ENCODE results near the gene ARHGAP1. TPM values are rescaled to one million over a fixed set of nuclear protein-coding genes. Genes with fewer than 3 reads are reported as not detected.
A peak's percentile ranks its signal among the peaks of the same experiment; 100 is the strongest.
"Not testable (repeated sequence)": the region's sequence is repeated elsewhere in the genome, so short reads cannot be mapped to it uniquely, and the experiment has no call there.

ARHGAP1 gene
- total RNA-seq, 1 donor from 2014 or later, result 13.5 TPM

DNA sequence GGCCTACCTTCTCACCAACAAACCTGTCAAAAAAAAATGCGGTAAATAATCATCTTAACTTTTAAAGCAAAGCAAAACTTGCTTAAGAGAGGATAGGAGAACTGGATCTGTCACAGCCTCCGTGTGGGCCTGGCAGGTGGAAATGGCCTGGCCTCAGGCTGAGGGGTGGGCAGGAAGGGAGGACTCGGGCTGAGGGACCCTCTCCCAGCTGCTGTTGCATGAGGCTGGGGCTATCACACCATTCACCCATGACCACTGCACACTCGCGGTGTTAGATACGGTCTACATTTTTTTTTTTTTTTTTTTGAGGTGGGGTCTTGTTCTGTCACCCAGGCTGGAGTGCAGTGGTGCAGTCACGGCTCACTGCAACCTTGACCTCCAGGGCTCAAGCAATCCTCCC lies 24.5 kb downstream of the ARHGAP1 start:
- FAIRE-seq, result no peak
- DNase-seq (ENCODE audit: low spot score in 2 of 2), result no peak

DNA sequence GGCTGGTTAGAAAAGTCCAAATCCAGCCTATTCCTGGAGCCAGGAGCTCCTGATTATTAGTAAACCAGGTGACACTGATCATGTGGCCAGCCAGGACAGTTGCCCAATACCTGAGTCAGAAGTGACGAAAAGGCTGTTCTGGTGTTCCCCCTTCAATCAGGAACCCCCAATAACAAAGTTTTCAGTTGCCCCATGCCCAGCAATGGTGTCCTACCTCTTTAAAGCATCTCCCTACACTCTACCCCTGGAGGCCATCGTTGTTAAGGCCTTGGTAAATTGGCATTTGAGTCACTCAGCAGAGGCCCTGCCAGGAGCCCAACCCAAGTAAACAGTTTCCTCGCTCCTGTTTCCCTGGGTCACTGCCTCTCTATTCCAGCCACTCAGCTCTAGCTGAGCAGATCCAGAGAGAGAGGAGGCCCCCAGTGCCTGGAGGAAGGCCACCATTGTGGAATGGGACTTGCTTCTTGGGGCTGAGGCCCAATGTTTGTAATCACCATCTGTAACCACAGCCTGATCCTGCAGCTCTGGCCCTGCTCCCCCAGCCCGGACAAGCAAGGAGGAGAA lies 25.0 kb downstream of the ARHGAP1 start:
- FAIRE-seq, result no peak

DNA sequence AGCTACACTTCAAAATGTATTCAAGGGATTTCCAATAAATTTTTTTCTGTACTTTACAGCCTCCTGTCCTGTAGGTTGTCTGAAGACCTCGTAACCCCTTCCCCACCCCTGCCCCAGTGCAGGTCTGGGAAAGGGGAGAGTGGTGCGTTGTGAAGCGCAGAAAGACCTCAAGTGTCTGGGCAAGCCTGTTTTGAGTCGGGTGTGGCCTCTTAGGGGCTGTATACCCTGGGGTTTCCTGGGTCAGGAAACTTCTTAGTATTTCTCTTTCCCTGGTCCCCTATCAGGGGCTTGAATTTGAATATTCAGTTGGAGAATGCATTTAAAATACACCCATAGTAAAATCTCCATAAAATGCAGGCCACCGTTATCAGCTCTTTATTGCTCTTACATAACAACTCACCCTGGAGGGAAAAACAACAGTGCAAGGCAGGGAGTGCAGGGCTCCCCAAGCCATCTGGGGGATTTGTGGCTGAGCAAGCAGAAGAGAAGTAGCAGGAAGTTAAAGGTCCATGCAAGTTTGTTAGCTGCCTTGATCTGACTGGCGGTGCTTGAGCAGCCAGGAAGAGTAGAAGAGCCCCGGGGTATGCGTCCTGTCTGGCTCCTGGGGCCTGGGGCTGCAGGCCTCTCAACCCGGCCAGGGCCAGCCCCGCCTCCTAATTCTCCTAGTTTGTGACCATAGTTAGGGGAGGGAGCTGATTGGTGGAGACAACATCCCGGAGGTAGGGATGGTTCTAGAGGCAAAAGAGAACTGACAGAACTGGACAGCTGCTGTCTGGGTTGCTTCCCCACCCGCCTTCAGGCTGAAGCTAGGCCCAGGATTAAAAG lies 25.7 kb downstream of the ARHGAP1 start:
- no peak for DNase-seq (ENCODE audit: low spot score in 2 of 2)

More for the DNA sequence above, 25.0 kb downstream of the ARHGAP1 start:
- DNase-seq (ENCODE audit: low spot score in 2 of 2), result peak in 1 of 2 donors; percentile 48

DNA sequence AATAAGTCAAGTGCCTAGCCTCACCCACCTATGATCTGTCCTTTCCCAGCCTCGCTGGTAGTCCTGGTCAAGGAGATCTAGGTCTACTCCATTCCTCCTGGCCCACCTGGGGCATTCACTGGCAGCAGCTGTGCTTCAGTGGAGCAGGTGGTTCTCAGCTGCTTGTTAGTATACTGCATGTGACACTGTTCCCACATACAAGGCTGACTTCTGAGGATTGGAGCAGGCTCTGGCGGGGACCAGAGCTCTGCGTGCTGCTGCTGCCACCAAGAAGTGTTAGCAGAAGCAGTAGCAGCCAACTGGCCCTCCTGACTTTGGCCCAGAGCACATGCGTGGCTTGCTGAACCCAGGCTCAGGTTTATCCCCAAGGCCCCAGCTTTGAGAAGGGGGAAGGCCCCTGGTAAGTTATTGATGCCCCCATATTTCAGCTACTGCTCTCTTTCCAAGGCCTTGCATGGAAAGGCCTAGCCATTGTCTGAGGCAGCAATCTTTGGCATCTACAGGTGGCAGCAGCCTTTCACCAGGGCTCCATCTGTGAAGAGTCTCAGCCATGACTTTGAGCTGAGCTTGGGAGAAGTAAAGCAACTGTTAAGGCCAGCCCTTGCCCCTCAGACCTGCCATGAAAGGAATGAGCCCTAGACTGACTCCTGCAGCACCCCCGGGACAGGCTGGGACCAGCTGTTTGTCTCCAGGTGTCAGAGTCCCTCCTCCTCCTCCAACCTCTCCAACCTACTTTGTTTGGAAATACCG lies 26.5 kb downstream of the ARHGAP1 start:
- DNase-seq (ENCODE audit: low spot score in 2 of 2), result no peak
- FAIRE-seq, result no peak

More for the DNA sequence above, 25.7 kb downstream of the ARHGAP1 start:
- FAIRE-seq, result no peak

DNA sequence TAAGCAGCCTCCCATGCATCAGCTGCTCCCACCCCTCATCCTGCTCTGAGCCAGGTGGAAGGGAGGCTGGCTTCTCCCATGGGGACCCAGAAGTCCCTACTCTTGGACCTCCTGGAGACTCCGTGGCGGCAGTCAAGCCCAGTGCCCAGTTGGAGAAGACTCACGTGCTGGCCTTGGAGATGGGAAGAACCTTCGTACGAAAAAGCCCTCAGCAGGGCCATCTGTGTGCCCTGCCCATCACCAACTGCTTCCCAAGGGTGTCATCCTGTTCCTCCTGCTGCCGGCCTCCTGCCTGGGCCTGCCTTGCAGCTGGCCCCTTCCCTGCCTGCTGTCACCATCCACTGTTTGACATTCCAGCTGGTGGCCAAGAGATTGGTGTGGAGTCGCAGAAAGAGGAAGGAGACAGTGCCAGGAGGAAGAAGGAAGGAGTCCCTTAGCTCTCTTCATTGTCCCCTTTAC lies 28.0 kb downstream of the ARHGAP1 start:
- no peak for DNase-seq (ENCODE audit: low spot score in 2 of 2)
- FAIRE-seq, result no peak

DNA sequence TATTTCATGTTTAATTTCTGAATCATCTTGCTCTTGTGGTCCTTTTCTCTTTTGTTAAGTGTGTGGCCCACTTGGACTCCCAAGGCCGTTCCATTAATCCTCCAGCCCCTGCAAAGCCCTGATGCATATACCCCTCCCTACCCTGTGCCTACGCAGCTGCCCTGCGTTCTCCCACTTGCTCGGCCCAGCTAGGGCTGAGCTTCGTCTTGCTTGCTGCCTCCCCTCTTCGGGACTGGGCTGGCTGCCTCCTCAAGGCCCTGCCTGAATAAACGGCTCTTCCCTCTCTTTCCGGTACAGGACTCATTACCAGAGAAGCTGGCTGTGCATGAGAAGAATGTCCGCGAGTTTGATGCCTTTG lies 28.5 kb downstream of the ARHGAP1 start:
- FAIRE-seq (no peak), DNase-seq (ENCODE audit: low spot score in 2 of 2) (no peak)

DNA sequence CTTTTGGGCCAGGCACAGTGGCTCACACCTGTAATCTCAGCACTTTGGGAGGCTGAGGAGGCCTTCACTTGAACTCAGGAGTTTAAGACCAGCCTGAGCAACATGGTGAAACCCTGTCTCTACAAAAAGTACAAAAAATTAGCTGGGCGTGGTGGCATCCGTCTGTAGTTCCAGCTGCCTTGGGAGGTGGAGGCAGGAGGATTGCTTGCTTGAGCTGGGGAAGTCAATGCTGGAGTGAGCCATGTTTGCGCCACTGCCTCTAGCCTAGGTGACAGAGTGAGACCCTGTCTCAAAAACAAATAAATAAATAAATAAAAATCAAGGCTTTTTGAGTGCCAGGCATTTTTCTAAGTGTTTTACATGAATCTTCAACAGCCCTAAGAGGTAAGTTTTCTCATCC lies 29.9 kb downstream of the ARHGAP1 start:
- DNase-seq (ENCODE audit: low spot score in 2 of 2); FAIRE-seq: not testable (repeated sequence)

DNA sequence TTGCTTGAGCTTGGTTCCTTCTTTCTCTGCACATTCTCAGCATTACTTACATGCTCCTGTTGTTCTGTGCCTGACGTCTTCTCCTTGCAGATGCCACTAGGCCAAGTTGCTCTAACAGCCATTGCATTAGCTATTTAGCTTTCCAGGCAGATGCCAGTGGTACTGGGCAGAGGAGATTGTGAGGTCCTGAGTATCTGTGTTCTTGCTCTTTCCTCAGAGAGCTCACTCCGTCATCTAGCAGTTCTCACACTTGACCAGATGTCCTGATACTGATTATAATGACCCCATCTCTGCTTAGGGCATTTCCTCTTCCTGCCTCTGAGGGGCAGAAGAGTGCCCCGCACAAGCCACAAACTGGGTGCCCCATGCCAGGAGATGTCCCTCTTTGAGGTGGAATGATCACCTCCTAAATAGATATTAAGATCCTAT lies 30.7 kb downstream of the ARHGAP1 start:
- DNase-seq (ENCODE audit: low spot score in 2 of 2) (no peak), FAIRE-seq (no peak)

DNA sequence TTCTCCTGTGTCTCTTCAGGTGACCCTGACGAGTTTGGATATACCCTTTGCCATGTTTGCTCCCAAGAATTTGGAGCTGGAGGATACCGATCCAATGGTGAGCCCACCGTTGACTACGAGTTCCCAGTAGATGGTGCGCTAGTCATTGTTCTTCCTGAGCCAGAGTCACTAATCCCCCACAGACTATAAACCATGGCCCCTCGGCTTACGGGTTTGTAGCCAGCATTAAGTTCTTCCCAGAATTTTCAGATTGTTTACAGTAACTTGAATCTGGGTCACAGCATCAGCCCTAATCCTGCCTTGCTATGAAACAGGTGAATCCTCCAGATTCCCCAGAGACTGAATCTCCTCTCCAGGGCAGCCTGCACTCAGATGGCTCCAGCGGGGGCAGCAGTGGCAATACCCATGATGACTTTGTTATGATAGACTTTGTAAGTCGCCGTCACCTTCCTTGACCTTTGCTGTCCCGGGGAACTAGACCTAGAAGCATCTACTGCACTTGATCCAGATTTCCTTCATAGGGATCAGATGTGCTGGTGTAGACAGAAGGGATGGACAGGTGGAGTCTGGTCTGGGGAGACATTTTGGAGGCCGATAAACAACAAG lies 31.8 kb downstream of the ARHGAP1 start:
- no peak for FAIRE-seq
- no peak for DNase-seq (ENCODE audit: low spot score in 2 of 2)

DNA sequence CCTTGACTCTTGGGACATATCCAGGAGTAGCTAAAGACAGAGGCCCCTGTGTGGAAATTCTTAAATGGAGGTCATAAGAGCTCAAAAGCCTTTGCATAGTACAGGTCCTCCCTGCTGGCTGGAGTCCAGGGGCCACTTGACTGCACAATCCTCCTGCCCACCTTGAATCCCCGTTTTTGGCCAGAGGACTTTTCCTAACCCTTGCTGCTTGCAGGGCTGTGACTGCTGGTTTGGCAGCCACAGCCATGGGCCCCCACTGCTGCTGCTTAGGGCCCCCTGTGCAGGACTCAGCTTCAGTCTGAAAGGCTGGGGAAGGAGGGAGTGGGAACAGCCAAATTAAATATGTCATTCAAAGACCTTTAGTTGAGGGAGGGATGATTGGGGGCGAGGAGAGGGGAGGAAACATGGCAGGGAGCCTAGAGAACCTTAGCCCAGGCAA lies 33.4 kb downstream of the ARHGAP1 start:
- DNase-seq (ENCODE audit: low spot score in 2 of 2), result no peak
- FAIRE-seq, result no peak

DNA sequence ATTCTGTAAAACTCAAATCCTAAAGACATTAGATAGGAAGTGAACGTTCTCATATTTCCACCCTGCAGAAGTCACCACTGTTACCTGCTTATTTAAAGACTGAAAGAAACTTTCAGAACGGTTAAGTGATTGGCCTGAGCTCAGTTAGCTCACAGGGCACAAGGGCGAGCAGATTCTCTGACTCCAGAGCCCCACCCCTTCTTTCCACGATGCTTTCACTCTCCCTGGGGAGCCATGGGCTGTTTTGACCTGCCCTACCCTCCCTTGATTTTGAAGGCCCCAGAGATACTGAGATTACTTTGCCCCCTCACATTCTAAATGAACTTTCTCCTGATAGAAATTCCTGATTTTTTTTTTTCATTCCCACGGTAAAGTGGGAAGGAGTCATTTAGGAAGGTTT lies 33.9 kb downstream of the ARHGAP1 start:
- FAIRE-seq (no peak), DNase-seq (ENCODE audit: low spot score in 2 of 2) (no peak)

DNA sequence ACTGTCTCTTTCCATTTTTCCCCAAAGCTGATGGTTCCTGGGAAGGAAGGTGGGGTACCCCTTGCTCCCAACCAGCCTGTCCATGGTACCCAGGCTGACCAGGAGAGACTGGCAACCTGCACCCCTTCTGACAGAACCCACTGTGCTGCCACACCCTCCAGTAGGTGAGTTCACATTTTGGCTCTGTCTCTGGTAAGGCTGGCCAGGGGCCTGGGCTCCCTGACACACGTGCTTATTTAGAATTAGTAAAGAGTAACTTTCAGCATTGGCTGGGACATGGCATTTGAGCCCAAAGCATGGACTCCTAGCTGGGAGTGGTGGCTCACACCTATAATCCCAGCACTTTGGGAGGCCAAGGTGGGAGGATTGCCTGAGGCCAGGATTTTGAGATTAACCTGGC lies 35.1 kb downstream of the ARHGAP1 start:
- FAIRE-seq, result no peak
- no peak for DNase-seq (ENCODE audit: low spot score in 2 of 2)

DNA sequence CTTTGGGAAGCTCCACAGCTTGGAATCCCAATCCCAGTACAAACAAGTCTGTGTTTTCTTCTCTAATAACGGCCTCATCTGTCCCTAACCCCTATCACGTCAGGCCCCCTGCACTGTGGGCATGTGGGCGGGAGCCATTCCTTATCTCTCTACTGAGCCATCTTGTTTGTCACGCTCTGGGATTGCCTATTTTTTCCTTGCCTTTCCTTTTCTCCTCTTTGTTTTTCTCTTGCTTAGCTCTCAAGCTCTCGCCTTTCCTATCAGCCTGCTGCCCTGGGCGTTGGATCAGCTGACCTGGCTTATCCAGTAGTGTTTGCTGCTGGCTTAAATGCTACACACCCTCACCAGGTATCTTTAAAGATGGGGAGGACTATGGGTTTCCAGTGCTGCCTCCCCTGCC lies 35.8 kb downstream of the ARHGAP1 start:
- DNase-seq (ENCODE audit: low spot score in 2 of 2) (no peak), FAIRE-seq (no peak)

DNA sequence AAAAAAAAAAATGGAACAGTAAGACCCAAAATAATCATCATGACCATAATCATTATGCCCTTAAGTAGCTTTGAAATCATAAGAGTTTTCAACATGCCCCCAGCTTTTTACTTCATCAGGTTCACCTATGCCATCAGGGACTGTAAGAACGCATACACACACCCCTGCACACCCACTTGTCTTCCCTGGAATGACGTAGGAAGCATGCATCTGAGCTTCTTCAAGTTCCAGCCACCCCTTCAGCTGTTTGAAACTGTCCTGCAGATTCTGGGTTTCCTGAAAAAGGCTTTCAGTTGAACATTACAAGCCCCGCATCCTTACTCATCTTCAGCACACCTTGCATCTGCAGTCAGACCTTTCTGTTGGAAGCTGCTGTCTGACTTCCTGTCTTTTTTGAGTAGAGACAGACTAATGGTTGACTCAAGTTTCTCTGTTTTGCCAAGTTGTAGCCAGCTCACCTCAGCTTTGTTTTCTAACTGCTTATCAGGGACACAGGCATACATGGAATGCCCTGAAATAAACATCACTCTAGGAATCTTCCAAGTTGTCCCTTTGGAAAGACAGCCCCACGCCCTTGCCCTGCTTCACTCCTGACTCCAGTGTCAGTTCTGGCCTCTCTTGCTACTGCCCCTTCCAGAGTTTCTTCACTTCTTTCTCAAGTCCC lies 37.0 kb downstream of the ARHGAP1 start:
- FAIRE-seq, result no peak
- DNase-seq (ENCODE audit: low spot score in 2 of 2), result no peak

DNA sequence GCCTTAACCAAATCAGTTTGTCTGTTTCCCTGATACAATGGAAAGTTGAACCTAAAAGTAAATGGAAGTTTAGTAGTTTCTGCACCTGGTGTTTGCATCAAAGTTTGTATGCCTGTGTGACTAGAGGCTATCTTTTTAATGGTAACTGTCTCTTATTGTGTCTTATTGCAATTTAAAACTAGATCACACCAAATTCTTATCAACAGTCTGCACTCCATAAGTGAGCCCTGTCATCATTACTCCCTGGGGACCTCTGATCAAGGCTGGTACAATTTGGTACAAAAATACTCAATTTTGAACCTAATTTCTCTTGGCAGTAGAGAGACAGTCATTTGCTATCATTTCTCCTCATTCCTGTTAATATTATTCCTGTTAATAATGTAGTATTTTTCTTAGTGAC lies 38.1 kb downstream of the ARHGAP1 start:
- no peak for DNase-seq (ENCODE audit: low spot score in 2 of 2)
- no peak for FAIRE-seq

DNA sequence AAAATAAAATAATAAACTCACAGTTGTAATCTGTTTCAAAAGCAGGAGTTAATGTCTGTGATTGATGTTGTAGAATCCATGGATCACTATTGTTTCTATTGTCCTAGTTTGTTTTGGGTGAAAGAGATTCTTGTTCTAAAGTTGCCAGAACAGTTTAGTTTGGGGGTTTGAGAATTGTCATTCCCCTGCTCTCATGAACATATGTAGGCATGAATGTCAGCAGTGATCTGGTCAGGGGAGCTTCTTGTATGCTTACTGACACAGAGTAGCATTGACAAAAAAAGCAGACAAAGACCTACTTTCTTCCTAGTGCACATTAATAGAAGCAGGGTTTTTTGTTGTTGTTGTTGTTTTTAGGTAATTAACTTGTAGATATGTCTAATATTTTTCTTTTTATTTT lies 38.6 kb downstream of the ARHGAP1 start:
- FAIRE-seq, result no peak

DNA sequence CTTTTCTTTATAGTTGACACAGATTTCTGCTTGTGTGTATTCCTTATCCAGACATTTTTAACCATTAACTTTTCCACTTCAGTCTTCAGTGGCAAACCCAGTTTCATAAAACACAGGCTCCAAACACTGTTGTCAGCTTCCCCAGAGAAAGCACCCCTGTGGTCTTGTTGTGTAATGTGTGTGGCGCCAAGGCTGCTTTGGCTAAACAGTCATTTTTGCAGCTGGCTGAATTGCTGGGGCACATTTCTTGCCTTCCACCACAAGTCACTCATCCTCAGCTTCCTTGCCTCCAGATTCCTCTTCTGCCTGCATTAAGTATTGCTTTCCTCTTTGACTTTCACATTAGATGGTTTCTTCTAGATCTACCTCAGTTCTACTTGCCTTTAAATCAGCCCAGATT lies 40.5 kb downstream of the ARHGAP1 start:
- DNase-seq (ENCODE audit: low spot score in 2 of 2) (no peak), FAIRE-seq (no peak)

More for the DNA sequence above, 38.6 kb downstream of the ARHGAP1 start:
- no peak for DNase-seq (ENCODE audit: low spot score in 2 of 2)

DNA sequence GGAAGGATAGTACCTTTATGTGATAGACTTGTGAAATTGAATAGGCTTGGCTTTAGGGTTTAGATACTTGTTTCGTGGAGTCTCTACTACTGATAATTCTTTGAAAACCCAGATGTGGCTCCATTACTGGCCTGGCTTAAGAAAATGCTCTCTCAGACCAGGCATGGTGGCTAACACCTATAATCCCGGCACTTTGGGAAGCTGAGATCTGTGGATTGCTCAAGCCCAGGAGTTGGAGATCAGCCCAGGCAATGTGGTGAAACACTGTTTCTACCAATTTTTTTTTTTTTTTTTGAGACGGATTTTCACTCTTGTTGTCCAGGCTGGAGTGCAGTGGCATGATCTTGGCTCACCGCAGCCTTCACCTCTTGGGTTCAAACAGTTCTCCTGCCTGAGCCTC lies 42.2 kb downstream of the ARHGAP1 start:
- DNase-seq (ENCODE audit: low spot score in 2 of 2) (no peak), FAIRE-seq (no peak)

DNA sequence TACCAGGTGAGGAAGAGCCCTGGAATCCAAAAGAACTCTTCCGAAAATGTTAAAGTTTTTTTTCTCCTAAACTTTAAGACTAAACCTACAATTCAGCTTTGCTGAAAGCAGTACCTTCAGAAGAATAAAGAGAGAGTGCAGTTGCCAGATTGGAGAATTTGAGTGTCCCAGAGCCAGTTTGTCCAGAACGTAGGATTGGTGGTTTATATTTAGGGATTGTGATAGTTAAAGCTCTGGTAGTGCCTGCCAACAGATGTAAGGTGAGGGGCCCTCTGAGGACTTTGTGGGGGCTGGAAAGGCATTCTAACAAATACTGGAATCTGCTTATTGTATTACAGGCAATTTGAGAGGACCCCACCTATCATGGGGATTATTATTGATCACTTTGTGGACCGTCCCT lies 43.2 kb downstream of the ARHGAP1 start:
- FAIRE-seq, result no peak

DNA sequence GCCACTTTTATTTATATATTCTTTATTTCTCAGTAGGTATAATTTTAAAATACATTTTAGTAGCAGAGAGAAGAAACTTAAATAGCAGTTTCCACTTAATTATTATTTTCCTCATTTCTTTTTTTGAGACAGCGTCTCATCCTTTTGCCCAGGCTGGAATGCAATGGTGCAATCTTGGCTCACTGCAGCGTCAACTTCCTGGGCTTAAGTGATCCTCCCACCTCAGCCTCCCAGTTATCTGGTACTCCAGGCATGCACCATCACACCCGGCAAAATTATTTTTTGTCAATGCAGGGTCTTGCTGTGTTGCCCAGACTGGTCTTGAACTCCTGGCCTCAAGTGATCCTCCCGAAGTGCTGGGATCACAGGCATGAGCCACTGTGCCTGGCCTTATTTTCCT lies 44.8 kb downstream of the ARHGAP1 start:
- no peak for DNase-seq (ENCODE audit: low spot score in 2 of 2)
- FAIRE-seq, result no peak

More for the DNA sequence above, 43.2 kb downstream of the ARHGAP1 start:
- no peak for DNase-seq (ENCODE audit: low spot score in 2 of 2)
